ENCODE measurements around the gene BSDC1.

GRCh38 chr1:32341971-32342370 lies 52.3 kb downstream of the BSDC1 start:
- TF ChIP-seq OVOL2 (CRISPR knock-in tag; IDR thresholded peaks at IDR 0.05; ENCODE audit: borderline replicate concordance): no peak
- TF ChIP-seq KAT7 (CRISPR knock-in tag; IDR thresholded peaks at IDR 0.05; ENCODE audit: borderline replicate concordance): no peak
- TF ChIP-seq RELA (CRISPR knock-in tag; IDR thresholded peaks at IDR 0.05; ENCODE audit: borderline replicate concordance): no peak
- TF ChIP-seq ZNF512 (CRISPR knock-in tag; IDR thresholded peaks at IDR 0.05; ENCODE audit: borderline replicate concordance): no peak
- TF ChIP-seq MAX (CRISPR knock-in tag; IDR thresholded peaks at IDR 0.05): no peak
- no peak for TF ChIP-seq ETV6 (CRISPR knock-in tag; IDR thresholded peaks at IDR 0.05)
